GM12878 (cell line): Measurements from ENCODE around the gene CDC42BPA. TPM values are rescaled to one million over a fixed set of nuclear protein-coding genes. Genes with fewer than 3 reads are reported as not detected.

Experiments used
- ATAC-seq: fragments of 200-7000 bp; cut with Tn5 transposase; 3 replicates; pipeline ENCODE4 v1.9.1; 2020; ENCODE audit warnings: mild to moderate bottlenecking, moderate library complexity
- BruUV-seq: library from RNA; stranded (reverse); fragments of 400-500 nt; replicated peaks from 2 replicates; lab custom pipeline; 2021; lab: Mats Ljungman, UMichigan
- CTCF ChIA-PET: fragments of 300-600 bp; sonication (Branson Sonifier 250); formaldehyde crosslinking; extraction: SDS; loops from one replicate; lab custom pipeline; 2021; ENCODE audit warnings: inconsistent platforms; lab: Yijun Ruan, JAX
- POLR2A ChIA-PET: fragments of 350-600 bp; formaldehyde crosslinking; extraction: SDS; loops from one replicate; lab custom pipeline; 2021; ENCODE audit warnings: inconsistent platforms; lab: Charles Lee
- RAD21 ChIA-PET: fragments of 300-600 bp; sonication (Branson Sonifier 250); formaldehyde crosslinking; loops from one replicate; lab custom pipeline; 2023; ENCODE audit warnings: antibody characterized with exemption; ENCODE audit not compliant: unreplicated experiment; lab: Charles Lee
- SMC1A ChIA-PET: fragments of 300-600 bp; sonication (Branson Sonifier 250); formaldehyde crosslinking; loops from one replicate; lab custom pipeline; 2023; ENCODE audit not compliant: unreplicated experiment, uncharacterized antibody; lab: Charles Lee
- DNase-seq: peaks from one replicate; pipeline ENCODE4 v3.0.0-alpha.2; 2011; ENCODE audit warnings: low read depth, low spot score
- FAIRE-seq: peaks from 3 replicates; lab custom pipeline; 2011; peaks lifted over from hg19 to GRCh38; lab: Jason Lieb, UNC
- H2AFZ ChIP-seq: 2 replicates; pipeline ENCODE4 v1.6.0; 2011; ENCODE audit warnings: low read depth, low read length, control low read depth; ENCODE audit not compliant: control insufficient read depth
- H3K27ac ChIP-seq: 2 replicates; pipeline ENCODE4 v1.5.1; 2011; ENCODE audit warnings: control low read depth; ENCODE audit not compliant: control insufficient read depth, insufficient read depth
- H3K27me3 ChIP-seq, 2 experiments: replicated peaks in 1 of 2; 2 replicates each; pipeline versions ENCODE4 v1.6.0 to v1.6.1; 2011; ENCODE audit warnings: low read length in 1 of 2; ENCODE audit not compliant: control insufficient read depth in 2 of 2, insufficient read depth in 2 of 2
- H3K36me3 ChIP-seq, 2 experiments: 2 replicates each; pipeline ENCODE4 v1.5.1; 2011; ENCODE audit warnings: low read length in 1 of 2; ENCODE audit not compliant: control insufficient read depth in 2 of 2, insufficient read depth in 2 of 2
- H3K4me1 ChIP-seq: 2 replicates; pipeline ENCODE4 v1.6.1; 2011; ENCODE audit warnings: mild to moderate bottlenecking, low read length, moderate library complexity, mixed read lengths; ENCODE audit not compliant: control insufficient read depth, insufficient read depth
- H3K4me2 ChIP-seq: 2 replicates; pipeline ENCODE4 v1.6.0; 2011; ENCODE audit warnings: control low read depth; ENCODE audit not compliant: control insufficient read depth, insufficient read depth
- H3K4me3 ChIP-seq: fragments of 200-600 bp; sonication (generic); 2 replicates; pipeline ENCODE4 v1.5.1; 2016
- H3K79me2 ChIP-seq: 2 replicates; pipeline ENCODE4 v1.6.0; 2011; ENCODE audit warnings: low read length; ENCODE audit not compliant: control insufficient read depth, insufficient read depth
- H3K9ac ChIP-seq: 2 replicates; pipeline ENCODE4 v1.8.0; 2011; ENCODE audit warnings: low read length, control low read depth, mixed read lengths; ENCODE audit not compliant: control insufficient read depth, insufficient read depth
- H3K9me3 ChIP-seq: replicated peaks from 3 replicates; pipeline ENCODE4 v1.5.1; 2011; ENCODE audit warnings: mild to moderate bottlenecking, low read length; ENCODE audit not compliant: control insufficient read depth, insufficient read depth
- H4K20me1 ChIP-seq: 2 replicates; pipeline ENCODE4 v1.6.0; 2011; ENCODE audit not compliant: control insufficient read depth, insufficient read depth
- ATF7 ChIP-seq: fragments of 450-650 bp; IDR thresholded peaks from 2 replicates; pipeline ENCODE4 v1.6.1; 2016; ENCODE audit warnings: low read depth, mild to moderate bottlenecking
- IKZF2 ChIP-seq, 2 experiments: fragments of 450-650 bp; IDR thresholded peaks; 2 replicates each; pipeline ENCODE4 v1.6.1; 2017; ENCODE audit warnings: mild to moderate bottlenecking in 2 of 2, moderate library complexity in 2 of 2
- JUNB ChIP-seq: IDR thresholded peaks from 2 replicates; pipeline ENCODE4 v1.6.1; 2016; ENCODE audit warnings: antibody characterized with exemption, mild to moderate bottlenecking
- KDM1A ChIP-seq: fragments of 200-600 bp; sonication (generic); IDR thresholded peaks from 2 replicates; pipeline ENCODE4 v1.6.1; 2016; ENCODE audit warnings: borderline replicate concordance
- NFIC ChIP-seq: IDR thresholded peaks from 2 replicates; pipeline ENCODE4 v1.6.1; 2012; ENCODE audit warnings: low read depth, mild to moderate bottlenecking, inconsistent platforms, low read length, moderate library complexity
- NFYB ChIP-seq: IDR thresholded peaks from 2 replicates; pipeline ENCODE4 v1.6.1; 2011; ENCODE audit warnings: low read depth, mild to moderate bottlenecking, low read length, improper control_type of control experiment, moderate library complexity; ENCODE audit not compliant: insufficient read depth
- NR2C1 ChIP-seq: fragments of 450-650 bp; IDR thresholded peaks from 2 replicates; pipeline ENCODE4 v1.6.1; 2017; ENCODE audit warnings: antibody characterized with exemption, mild to moderate bottlenecking, moderate library complexity
- SREBF1 ChIP-seq: IDR thresholded peaks from 2 replicates; pipeline ENCODE4 v1.6.1; 2012; ENCODE audit warnings: mild to moderate bottlenecking, low read length
- ZBED1 ChIP-seq: IDR thresholded peaks from 2 replicates; pipeline ENCODE4 v1.6.1; 2016; ENCODE audit warnings: borderline replicate concordance
- WGBS: methylation state at CpG from one replicate; pipeline ENCODE4 v1.1.6; 2016; ENCODE audit warnings: low lambda C conversion rate; ENCODE audit not compliant: insufficient replicate concordance, insufficient coverage; ENCODE audit errors: missing lambda C conversion rate; 5-methylcytosine and 5-hydroxymethylcytosine counted together
- in situ Hi-C: fragments of 300-500 bp; cut with MboI; formaldehyde crosslinking; loops from 9 replicates; pipeline ENCODE4 v1.14.3; 2018; ENCODE audit warnings: mixed read lengths
- intact Hi-C: fragments of 100-400 bp; cut with micrococcal nuclease; formaldehyde crosslinking; loops from one replicate; pipeline ENCODE4 v1.14.2; 2022; ENCODE audit not compliant: unreplicated experiment
- polyA plus RNA-seq, 11 experiments: library from polyadenylated mRNA; depleted of rRNA in 4 of 11; unstranded in 6 of 11; stranded (reverse) in 5 of 11; fragments of >200 nt; fragmentation: Nextera tagmentation in 4 of 11; fragmentation: Illumina TruSeq in 1 of 11; extraction: Ambion mirVana in 4 of 11; extraction: Trizol in 1 of 11; gene quantifications; 1 replicate in 1 of 11; 2 replicates in 10 of 11; pipeline versions ENCODE4 v1.2.1 to v1.2.3, GENCODE V29; 2011 to 2016; ENCODE audit warnings: inconsistent platforms in 2 of 11, missing spikeins in 2 of 11, low read depth in 1 of 11
- total RNA-seq, 4 experiments: library from RNA; depleted of rRNA in 3 of 4; stranded (reverse); fragments of >200 nt in 3 of 4; fragmentation: Illumina TruSeq in 1 of 4; extraction: Trizol in 1 of 4; gene quantifications; 2 replicates each; pipeline versions ENCODE4 v1.2.1 to v1.2.3, GENCODE V29; 2013 to 2021
- TF ChIP-seq, protein P1 (sequence below): IDR thresholded peaks from 2 replicates; pipeline ENCODE4 v1.6.1; 2011; ENCODE audit warnings: mild to moderate bottlenecking, low read depth, low read length, moderate library complexity; ENCODE audit not compliant: insufficient replicate concordance
- TF ChIP-seq, protein P2 (sequence below): IDR thresholded peaks from 2 replicates; pipeline ENCODE4 v1.6.1; 2012; ENCODE audit warnings: low read depth, low read length, improper control_type of control experiment
- TF ChIP-seq, protein P3 (sequence below): fragments of 450-650 bp; formaldehyde crosslinking; IDR thresholded peaks from 2 replicates; pipeline ENCODE4 v1.4.0; 2020; ENCODE audit warnings: mild to moderate bottlenecking, moderate library complexity
- TF ChIP-seq, protein P4 (sequence below): fragments of 450-650 bp; IDR thresholded peaks from 2 replicates; pipeline ENCODE4 v1.6.1; 2018; ENCODE audit warnings: borderline replicate concordance, mild to moderate bottlenecking; ENCODE audit not compliant: partially characterized antibody
- TF ChIP-seq, protein P5 (sequence below): IDR thresholded peaks from 2 replicates; pipeline ENCODE4 v1.6.1; 2012; ENCODE audit warnings: low read depth, low read length, improper control_type of control experiment
- TF ChIP-seq, protein P6 (sequence below): fragments of 150-350 bp; IDR thresholded peaks from 2 replicates; pipeline ENCODE4 v1.6.1; 2014; ENCODE audit warnings: mild to moderate bottlenecking, low read depth, low read length

CDC42BPA gene
- total and polyA plus RNA-seq, 10 of the 15 experiments (the other 5 are each of a cell fraction or from before 2014, with no cell fraction given): 0.02 to 0.52 (median 0.10) TPM

DNA sequence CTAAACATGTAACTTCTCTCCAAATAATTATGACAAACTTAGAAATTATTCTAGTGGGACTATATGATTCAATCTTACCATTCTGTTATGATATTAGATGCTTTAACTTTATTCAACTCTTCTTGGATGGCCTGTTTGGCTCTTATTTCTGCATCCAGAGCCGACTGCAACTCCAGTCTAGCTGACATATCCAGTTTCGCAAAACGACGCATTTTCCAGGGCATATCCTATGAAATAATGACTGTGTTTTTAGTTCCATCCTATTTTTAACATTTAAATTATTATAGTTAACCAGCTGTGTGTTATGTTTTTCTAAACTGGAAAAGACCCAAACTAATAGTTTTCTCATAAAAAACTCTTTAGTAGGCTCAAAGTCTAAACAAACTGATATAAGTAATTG, 244.5 kb downstream of the CDC42BPA start:
- ChIA-PET SMC1A (interaction anchor here (0.8 kb wide), 1 partner anchor 11 kb away, joined by 3 read pairs; no protein-coding TSS in a partner anchor), CTCF (no interaction called here), RAD21 (interaction anchor here (0.6 kb wide), 1 partner anchor 248 kb away, joined by 3 read pairs; no protein-coding TSS in a partner anchor), POLR2A (no interaction called here)
- H3K27ac ChIP-seq: no peak overlapping the region
- BruUV-seq: no TSS peak
- no peaks in the 10 kb centered on the region for H4K20me1 ChIP-seq
- ATAC-seq (no peak), FAIRE-seq (no peak), DNase-seq (no peak)
- H3K4me1 ChIP-seq: no peaks in the 10 kb centered on the region
- in situ Hi-C loops: no loop called here
- H3K4me3 ChIP-seq: no peak overlapping the region
- H3K79me2 ChIP-seq: no peaks in the 10 kb centered on the region
- no peak overlapping the region for H2AFZ ChIP-seq
- H3K4me2 ChIP-seq: no peak overlapping the region
- H3K9ac ChIP-seq: no peak overlapping the region
- intact Hi-C loops: no loop called here
- WGBS: 65% methylated on average over 4 of the region's 4 CpGs
- no peaks in the 10 kb centered on the region for H3K36me3 ChIP-seq
- H3K9me3 ChIP-seq: no peaks in the 10 kb centered on the region
- H3K27me3 ChIP-seq: no peaks in the 10 kb centered on the region
- no peak for TF ChIP-seq NFYB
- no peak for TF ChIP-seq NFIC
- TF ChIP-seq, protein P1, sequence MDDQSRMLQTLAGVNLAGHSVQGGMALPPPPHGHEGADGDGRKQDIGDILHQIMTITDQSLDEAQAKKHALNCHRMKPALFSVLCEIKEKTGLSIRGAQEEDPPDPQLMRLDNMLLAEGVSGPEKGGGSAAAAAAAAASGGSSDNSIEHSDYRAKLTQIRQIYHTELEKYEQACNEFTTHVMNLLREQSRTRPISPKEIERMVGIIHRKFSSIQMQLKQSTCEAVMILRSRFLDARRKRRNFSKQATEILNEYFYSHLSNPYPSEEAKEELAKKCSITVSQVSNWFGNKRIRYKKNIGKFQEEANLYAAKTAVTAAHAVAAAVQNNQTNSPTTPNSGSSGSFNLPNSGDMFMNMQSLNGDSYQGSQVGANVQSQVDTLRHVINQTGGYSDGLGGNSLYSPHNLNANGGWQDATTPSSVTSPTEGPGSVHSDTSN: no peak
- TF ChIP-seq SREBF1: no peak
- TF ChIP-seq, protein P2, sequence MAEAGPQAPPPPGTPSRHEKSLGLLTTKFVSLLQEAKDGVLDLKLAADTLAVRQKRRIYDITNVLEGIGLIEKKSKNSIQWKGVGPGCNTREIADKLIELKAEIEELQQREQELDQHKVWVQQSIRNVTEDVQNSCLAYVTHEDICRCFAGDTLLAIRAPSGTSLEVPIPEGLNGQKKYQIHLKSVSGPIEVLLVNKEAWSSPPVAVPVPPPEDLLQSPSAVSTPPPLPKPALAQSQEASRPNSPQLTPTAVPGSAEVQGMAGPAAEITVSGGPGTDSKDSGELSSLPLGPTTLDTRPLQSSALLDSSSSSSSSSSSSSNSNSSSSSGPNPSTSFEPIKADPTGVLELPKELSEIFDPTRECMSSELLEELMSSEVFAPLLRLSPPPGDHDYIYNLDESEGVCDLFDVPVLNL: no peak
- TF ChIP-seq ZBED1: no peak
- no peak for TF ChIP-seq ATF7
- TF ChIP-seq IKZF2 (IDR thresholded peaks at IDR 0.05): no peak
- TF ChIP-seq, protein P3, sequence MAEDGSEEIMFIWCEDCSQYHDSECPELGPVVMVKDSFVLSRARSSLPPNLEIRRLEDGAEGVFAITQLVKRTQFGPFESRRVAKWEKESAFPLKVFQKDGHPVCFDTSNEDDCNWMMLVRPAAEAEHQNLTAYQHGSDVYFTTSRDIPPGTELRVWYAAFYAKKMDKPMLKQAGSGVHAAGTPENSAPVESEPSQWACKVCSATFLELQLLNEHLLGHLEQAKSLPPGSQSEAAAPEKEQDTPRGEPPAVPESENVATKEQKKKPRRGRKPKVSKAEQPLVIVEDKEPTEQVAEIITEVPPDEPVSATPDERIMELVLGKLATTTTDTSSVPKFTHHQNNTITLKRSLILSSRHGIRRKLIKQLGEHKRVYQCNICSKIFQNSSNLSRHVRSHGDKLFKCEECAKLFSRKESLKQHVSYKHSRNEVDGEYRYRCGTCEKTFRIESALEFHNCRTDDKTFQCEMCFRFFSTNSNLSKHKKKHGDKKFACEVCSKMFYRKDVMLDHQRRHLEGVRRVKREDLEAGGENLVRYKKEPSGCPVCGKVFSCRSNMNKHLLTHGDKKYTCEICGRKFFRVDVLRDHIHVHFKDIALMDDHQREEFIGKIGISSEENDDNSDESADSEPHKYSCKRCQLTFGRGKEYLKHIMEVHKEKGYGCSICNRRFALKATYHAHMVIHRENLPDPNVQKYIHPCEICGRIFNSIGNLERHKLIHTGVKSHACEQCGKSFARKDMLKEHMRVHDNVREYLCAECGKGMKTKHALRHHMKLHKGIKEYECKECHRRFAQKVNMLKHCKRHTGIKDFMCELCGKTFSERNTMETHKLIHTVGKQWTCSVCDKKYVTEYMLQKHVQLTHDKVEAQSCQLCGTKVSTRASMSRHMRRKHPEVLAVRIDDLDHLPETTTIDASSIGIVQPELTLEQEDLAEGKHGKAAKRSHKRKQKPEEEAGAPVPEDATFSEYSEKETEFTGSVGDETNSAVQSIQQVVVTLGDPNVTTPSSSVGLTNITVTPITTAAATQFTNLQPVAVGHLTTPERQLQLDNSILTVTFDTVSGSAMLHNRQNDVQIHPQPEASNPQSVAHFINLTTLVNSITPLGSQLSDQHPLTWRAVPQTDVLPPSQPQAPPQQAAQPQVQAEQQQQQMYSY: no peak
- no peak for TF ChIP-seq KDM1A
- no peak for TF ChIP-seq NR2C1
- no peak for TF ChIP-seq JUNB
- TF ChIP-seq, protein P4, sequence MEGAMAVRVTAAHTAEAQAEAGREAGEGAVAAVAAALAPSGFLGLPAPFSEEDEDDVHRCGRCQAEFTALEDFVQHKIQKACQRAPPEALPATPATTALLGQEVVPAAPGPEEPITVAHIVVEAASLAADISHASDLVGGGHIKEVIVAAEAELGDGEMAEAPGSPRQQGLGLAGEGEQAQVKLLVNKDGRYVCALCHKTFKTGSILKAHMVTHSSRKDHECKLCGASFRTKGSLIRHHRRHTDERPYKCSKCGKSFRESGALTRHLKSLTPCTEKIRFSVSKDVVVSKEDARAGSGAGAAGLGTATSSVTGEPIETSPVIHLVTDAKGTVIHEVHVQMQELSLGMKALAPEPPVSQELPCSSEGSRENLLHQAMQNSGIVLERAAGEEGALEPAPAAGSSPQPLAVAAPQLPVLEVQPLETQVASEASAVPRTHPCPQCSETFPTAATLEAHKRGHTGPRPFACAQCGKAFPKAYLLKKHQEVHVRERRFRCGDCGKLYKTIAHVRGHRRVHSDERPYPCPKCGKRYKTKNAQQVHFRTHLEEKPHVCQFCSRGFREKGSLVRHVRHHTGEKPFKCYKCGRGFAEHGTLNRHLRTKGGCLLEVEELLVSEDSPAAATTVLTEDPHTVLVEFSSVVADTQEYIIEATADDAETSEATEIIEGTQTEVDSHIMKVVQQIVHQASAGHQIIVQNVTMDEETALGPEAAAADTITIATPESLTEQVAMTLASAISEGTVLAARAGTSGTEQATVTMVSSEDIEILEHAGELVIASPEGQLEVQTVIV: no peak
- TF ChIP-seq, protein P5, sequence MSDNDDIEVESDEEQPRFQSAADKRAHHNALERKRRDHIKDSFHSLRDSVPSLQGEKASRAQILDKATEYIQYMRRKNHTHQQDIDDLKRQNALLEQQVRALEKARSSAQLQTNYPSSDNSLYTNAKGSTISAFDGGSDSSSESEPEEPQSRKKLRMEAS: no peak
- TF ChIP-seq, protein P6, sequence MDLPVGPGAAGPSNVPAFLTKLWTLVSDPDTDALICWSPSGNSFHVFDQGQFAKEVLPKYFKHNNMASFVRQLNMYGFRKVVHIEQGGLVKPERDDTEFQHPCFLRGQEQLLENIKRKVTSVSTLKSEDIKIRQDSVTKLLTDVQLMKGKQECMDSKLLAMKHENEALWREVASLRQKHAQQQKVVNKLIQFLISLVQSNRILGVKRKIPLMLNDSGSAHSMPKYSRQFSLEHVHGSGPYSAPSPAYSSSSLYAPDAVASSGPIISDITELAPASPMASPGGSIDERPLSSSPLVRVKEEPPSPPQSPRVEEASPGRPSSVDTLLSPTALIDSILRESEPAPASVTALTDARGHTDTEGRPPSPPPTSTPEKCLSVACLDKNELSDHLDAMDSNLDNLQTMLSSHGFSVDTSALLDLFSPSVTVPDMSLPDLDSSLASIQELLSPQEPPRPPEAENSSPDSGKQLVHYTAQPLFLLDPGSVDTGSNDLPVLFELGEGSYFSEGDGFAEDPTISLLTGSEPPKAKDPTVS: no peak
